ENCODE data around the gene PDXP.

GRCh38 chr22:37692627-37693285 is 34.2 kb downstream of the PDXP start:
- no peak for TF ChIP-seq CTCF (optimal IDR thresholded peaks at IDR 0.05 in 1 of 3, IDR thresholded peaks at IDR 0.05 in 1 of 3, conservative IDR thresholded peaks at IDR 0.05 in 1 of 3; ENCODE audit: extremely low read depth in 1 of 3, insufficient read depth in 2 of 3, low read length in 3 of 3)
- TF ChIP-seq EZH2 (IDR thresholded peaks at IDR 0.05; ENCODE audit: low read length) = no peak

Measured in keratinocyte (primary cell).